NAMALWA (cell line): ENCODE measurements around the gene MRPS9.

Source experiments
- DNase-seq: peaks from one replicate; pipeline ENCODE4 v3.0.0-alpha.2; 2015; ENCODE audit warnings: low spot score

MRPS9 gene

DNA sequence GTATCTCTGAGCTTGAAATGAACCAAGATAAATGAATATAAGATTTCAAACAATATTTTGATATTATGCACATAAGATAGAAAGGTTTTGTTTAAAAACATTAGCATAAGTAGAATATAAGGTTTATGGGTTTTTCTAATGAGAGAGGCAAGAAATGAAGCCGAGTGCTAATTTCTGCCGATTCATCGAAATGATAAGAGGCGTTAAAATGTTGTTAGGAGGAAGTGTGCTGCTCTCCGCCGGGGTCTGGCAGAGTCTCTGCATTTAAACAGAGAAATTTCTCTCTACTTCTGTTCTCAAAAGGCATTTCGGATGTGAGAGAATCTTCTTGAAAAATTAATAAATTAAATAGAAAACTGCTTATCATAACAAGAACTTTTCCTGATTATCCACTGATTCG, 83.6 kb downstream of the MRPS9 start:
- no peak for DNase-seq

DNA sequence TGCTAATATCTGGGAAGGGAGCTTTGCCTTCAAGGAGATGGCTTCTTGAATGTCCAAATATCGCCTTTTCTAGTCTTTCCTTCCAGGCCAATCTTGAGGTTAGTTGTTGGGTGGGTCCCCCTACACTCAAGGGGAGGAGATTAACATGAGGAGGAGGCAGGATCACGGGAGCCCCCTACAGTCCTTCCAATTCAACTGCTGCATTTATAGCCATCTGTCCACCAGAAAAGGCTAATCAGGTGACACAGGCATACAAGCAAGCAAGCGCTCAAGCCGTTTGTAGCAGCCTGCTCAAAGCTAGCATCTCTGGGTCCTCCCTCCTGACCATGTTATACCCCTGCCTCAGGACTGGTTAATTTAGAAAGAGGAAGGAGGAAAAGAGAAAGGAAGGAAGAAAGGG, 87.6 kb downstream of the MRPS9 start:
- DNase-seq, result peak; percentile 26

- no peak for DNase-seq
Measured at GRCh38 chr2:105125920-105126319, 88.1 kb downstream of the MRPS9 start.

DNA sequence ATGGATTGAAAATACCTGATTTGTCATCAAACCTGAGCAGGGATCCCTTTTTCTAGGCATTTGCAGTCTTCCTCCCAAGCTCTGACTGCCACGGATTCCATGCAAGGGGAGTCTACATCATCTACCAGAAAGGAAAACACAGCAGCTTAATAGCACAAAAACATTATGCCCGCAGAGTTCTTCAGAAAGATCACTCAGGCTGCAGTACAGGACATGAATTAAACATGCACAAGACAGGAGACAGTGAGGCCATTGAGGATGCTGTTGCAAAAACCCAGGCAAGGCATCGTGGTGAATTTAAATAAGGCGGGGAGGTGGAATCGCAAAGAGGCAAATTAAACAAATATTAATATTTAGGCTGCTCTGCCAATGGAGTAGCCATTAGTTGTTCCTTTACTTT, 88.5 kb downstream of the MRPS9 start:
- DNase-seq, result no peak

DNA sequence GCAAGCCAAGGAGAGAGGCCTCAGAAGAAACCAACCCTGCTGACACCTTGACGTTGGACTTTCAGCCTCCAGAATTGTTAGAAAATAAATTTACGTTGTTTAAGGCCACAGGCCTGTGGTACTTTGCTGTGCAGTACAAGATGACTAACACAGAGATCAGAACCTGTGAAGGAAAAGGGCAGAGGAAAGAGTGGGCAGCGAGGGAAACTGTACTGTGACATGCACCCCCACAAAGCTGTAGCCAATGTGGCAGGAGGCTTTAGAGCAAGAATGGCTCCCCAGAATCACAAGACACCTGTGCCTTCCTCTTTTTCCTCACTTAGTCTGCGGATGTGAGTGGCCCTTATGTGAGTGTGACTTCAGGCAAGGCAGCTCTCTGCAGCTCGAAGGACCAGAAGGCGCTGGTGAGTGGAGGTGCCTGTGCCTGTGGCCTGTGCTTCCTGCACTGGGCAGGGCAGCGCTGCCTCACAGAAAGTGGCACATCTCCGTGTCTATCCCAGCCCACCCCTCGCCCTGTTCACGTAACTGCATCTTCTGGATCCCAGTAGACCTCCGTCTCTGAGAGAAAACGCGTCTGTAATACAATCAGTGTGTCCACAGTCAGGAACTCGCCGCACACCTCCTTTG, 89.5 kb downstream of the MRPS9 start:
- DNase-seq, result no peak

- DNase-seq, result no peak
Measured at GRCh38 chr2:105129722-105130232, 91.9 kb downstream of the MRPS9 start.

- no peak for DNase-seq
Measured at GRCh38 chr2:105130546-105130945, 92.7 kb downstream of the MRPS9 start.

DNA sequence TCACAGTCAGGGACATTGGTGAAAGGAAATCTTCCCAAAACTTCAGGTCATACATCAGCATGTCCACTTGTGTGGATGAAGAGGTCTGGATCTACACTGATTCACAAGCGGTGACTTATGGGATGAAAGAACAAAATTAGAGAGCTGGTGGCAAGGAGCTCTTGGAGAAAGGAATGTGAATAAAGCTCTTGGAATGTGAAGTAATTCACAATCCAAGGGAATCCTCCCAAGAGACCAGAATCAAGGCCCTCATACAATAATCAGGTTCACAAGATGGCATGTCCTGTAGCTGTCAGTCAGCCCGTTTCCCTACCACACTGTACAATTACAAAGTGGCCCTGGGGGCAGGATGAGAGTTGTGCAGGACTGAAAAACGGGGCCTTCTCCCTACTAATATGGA, 96.2 kb downstream of the MRPS9 start:
- no peak for DNase-seq

DNA sequence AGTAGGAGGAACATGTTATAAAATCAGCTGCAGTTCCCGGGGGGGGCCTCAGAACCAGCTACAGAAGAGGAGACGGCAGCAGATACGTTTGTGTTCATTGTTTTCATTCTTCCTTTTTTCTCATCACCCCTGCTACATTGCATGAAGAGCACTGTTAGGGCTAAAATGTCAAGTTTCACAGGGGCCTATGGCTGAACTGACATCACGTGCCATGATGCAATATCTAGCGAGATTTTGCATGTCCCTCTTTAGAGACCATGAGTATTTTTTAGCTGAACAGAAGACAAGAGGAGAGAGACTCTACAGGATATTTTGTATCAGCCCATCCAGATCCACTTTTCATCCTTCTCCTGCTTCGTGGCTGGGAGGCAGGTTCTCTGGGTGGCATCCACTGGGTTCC, 97.6 kb downstream of the MRPS9 start:
- no peak for DNase-seq

DNA sequence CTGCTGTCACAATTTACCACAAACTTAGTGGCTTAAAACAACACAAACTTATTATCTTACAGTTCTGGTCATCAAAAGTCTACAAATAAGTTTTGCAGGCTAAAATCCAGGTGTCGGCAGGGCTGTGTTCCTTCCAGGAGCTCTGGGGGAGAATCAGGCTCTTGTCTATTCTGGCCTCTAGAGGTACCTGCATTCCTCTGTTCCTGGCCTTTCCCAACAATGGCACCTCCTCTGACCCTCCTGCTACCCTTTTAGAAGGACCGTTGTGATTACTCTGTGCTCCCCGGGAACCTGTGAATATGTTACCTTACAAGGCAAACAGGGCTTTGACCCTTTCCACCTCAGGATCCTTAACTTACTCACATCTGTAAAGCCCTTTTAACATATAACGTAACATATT, 98.5 kb downstream of the MRPS9 start:
- DNase-seq, result no peak

GRCh38 chr2:105138643-105139042, 100.8 kb downstream of the MRPS9 start:
- DNase-seq, result no peak

GRCh38 chr2:105139556-105140239, 101.8 kb downstream of the MRPS9 start:
- no peak for DNase-seq

DNA sequence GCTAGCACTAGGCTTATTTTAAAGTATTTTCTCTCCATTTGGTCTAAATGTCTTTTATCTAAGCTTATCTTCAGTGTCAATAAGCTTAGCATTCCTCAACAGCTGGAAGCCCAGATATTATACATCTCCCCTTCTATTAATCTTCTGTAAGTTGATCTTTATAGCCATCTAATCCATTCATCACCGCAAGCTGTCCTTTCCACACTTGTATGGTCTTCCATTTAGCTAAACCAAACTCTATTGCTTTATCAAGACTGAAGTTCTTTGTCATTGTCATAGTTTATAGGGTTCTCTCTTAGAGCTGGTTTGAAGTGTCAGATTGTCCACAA, 102.3 kb downstream of the MRPS9 start:
- DNase-seq, result no peak

DNA sequence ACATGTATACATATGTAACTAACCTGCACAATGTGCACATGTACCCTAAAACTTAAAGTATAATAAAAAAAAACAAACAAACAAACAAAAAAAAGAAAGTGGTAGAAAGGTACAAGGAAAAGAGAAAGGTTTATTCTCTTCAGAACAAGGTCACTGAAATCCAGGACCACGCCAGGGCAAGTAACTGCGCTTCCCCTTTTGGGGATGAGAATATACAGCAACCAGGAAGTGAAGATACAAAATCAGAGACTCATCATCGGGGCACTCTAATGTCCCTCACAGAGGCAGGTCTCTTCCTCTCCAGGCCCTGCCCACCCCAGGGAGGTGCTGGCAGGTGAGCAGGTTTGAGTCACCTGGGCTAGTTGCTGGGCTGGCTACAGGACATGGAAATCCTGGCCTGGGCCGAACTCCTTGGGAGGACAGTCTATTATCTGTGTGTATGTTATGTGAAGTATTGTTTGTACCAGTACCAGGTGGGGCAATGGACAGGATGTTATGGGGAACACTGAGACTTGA, 103.3 kb downstream of the MRPS9 start:
- no peak for DNase-seq

DNA sequence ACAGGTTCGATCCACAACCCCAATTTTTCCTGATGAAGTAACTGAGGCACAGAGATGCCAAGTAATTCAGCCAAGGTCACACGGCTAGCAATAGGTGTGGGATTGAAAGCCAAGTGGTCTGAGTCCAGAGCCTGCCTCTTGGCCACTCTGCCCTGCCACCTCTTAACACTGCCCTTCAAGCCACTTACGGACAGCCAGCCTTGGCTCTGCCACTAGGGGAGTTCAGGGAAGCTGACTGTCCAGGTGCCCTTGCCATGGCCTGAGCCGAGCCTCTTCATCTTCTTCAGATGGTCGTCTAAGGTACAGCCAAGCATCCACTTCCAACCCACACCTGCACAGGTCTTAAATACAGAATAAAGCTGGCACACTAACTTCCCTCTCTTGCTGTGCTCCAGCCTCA, 104.4 kb downstream of the MRPS9 start:
- DNase-seq, result no peak

- DNase-seq, result no peak
Measured at GRCh38 chr2:105143094-105143466, 105.2 kb downstream of the MRPS9 start.

DNA sequence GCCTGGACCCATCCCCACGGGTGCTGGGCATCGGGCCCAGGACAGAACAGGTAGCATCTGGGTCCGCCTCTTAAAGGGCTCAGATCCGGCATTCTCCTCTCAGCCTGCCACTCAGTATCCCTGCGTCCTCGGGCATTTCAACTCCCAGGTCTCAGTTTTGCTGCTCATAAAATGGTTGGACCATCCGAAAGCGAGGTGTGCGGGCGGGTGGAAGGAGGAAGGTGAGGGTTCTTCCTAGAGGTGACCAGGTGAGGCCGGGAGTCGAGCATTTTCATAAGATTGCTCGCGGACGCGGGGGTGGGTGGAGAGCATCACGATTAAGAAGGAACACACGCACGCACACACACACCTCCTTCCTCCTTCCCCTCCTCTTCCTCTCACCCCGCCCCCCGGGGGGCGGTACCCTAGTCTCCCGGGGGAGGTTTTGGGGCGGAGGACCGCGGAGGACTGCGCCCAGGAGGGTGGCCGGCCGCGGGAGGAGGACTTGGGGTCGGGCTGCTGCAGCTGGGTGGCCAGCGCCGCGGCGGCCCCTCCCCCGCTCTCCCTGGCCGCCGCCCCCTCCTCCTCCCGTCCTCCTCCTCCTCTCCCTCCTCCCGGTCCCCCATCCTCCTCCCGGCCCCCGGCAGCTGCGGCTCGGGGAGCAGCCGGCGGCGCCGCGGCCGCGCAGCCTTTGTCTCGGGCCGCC, 105.7 kb downstream of the MRPS9 start:
- no peak for DNase-seq

- DNase-seq, result no peak
Measured at GRCh38 chr2:105144152-105144940, 106.5 kb downstream of the MRPS9 start.

DNA sequence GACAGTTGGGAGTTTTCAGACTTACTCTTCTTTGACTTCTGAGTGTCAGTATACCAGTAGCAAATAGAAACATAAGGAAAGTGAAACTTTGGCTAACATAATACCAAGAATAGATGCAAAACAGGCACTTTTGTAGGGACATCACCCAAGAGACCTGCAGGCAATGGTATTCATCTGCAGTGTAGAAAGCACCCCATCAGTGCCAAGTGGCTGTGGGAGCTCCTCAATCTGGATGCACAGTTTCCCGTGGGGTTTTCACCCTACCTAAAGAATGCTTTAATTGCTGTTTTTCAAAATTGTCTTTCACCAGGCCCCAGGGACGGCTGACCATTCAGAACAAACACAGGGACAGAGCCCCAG, 107.1 kb downstream of the MRPS9 start:
- no peak for DNase-seq

- no peak for DNase-seq
Measured at GRCh38 chr2:105149272-105149671, 111.4 kb downstream of the MRPS9 start.
